LNCaP clone FGC (cell line): ENCODE data around the gene PRL.

Source experiments
- DNase-seq: peaks from one replicate; pipeline ENCODE4 v3.0.0-alpha.2; 2011; ENCODE audit warnings: low read depth
- H3K4me3 ChIP-seq: 2 replicates; pipeline ENCODE4 v1.5.1; 2011; ENCODE audit warnings: mild to moderate bottlenecking, low read depth, low read length, control low read depth
- CTCF ChIP-seq: IDR thresholded peaks from 2 replicates; pipeline ENCODE4 v1.5.1; 2012; ENCODE audit warnings: mild to moderate bottlenecking; ENCODE audit not compliant: control insufficient read depth, insufficient read depth; ENCODE audit errors: extremely low read depth

Gene PRL

GRCh38 chr6:22318404-22318803 is 21.6 kb upstream of the PRL start:
- no peak for DNase-seq

GRCh38 chr6:22313796-22314195 is 17.0 kb upstream of the PRL start:
- H3K4me3 ChIP-seq: no peak overlapping the region
- DNase-seq: no peak

More at GRCh38 chr6:22318404-22318803, 21.6 kb upstream of the PRL start:
- no peak overlapping the region for H3K4me3 ChIP-seq
- TF ChIP-seq CTCF: no peak

GRCh38 chr6:22308939-22309338 is 12.1 kb upstream of the PRL start:
- no peak for DNase-seq
- no peak for TF ChIP-seq CTCF
- H3K4me3 ChIP-seq: no peak overlapping the region

More at GRCh38 chr6:22313796-22314195, 17.0 kb upstream of the PRL start:
- no peak for TF ChIP-seq CTCF

- DNase-seq: no peak
- TF ChIP-seq CTCF: no peak
- no peak overlapping the region for H3K4me3 ChIP-seq
Measured at GRCh38 chr6:22306741-22307466, 10.1 kb upstream of the PRL start.

GRCh38 chr6:22302838-22303237 is 6.0 kb upstream of the PRL start:
- H3K4me3 ChIP-seq: no peak overlapping the region
- no peak for TF ChIP-seq CTCF
- DNase-seq: no peak

- no peak for TF ChIP-seq CTCF
- H3K4me3 ChIP-seq: no peak overlapping the region
- DNase-seq: no peak
Measured at GRCh38 chr6:22300273-22300998, 3.6 kb upstream of the PRL start.

- H3K4me3 ChIP-seq: no peak overlapping the region
- no peak for TF ChIP-seq CTCF
- DNase-seq: no peak
Measured at GRCh38 chr6:22298475-22298890, 1.6 kb upstream of the PRL start.
